HepG2 (cell line): ENCODE data around the gene ZBTB45. TPM values are rescaled to one million over a fixed set of nuclear protein-coding genes. Genes with fewer than 3 reads are reported as not detected.
A peak's percentile ranks its signal among the peaks of the same experiment; 100 is the strongest.

Source experiments
- ATAC-seq: fragments of 200-7000 bp; cut with Tn5 transposase; 3 replicates; pipeline ENCODE4 v1.9.1; 2020; ENCODE audit warnings: mild to moderate bottlenecking, moderate library complexity
- BruUV-seq: library from RNA; stranded (reverse); fragments of 400-500 nt; replicated peaks from 2 replicates; lab custom pipeline; 2021; lab: Mats Ljungman, UMichigan
- CTCF ChIA-PET: fragments of 300-600 bp; formaldehyde crosslinking; extraction: SDS; loops from one replicate; lab custom pipeline; 2021; ENCODE audit warnings: low total read pairs, inconsistent platforms, low intra/inter-chr PET ratio; lab: Yijun Ruan, JAX
- POLR2A ChIA-PET: fragments of 350-600 bp; sonication (Branson Sonifier 250); formaldehyde crosslinking; loops from one replicate; lab custom pipeline; 2020; ENCODE audit warnings: antibody characterized with exemption, inconsistent platforms; lab: Yijun Ruan, JAX
- DNase-seq: peaks from one replicate; pipeline ENCODE4 v3.0.0-alpha.2; 2015; ENCODE audit warnings: low spot score
- FAIRE-seq: peaks from 3 replicates; lab custom pipeline; 2011; peaks lifted over from hg19 to GRCh38; lab: Jason Lieb, UNC
- H2AFZ ChIP-seq: one replicate; pipeline ENCODE4 v1.6.1; 2011; ENCODE audit warnings: low read length, inconsistent platforms
- H3K27ac ChIP-seq: fragments of 300-600 bp; 3 replicates; pipeline ENCODE4 v1.8.0; 2011; ENCODE audit warnings: mixed run types, mild to moderate bottlenecking, mixed read lengths, low read length, inconsistent platforms; ENCODE audit not compliant: insufficient read depth; ENCODE audit errors: extremely low read length
- H3K27me3 ChIP-seq, 2 experiments: fragments of 200-600 bp in 1 of 2; 2 replicates in 1 of 2; 3 replicates in 1 of 2; pipeline versions ENCODE4 v1.6.0 to v1.8.0; 2011; ENCODE audit warnings: low read length in 2 of 2, mild to moderate bottlenecking in 2 of 2, moderate library complexity in 2 of 2, inconsistent platforms in 1 of 2; ENCODE audit not compliant: insufficient read depth in 2 of 2, control insufficient read depth in 1 of 2
- H3K36me3 ChIP-seq, 2 experiments: fragments of 200-600 bp in 1 of 2; replicated peaks in 1 of 2; 2 replicates in 1 of 2; 3 replicates in 1 of 2; pipeline versions ENCODE4 v1.5.1 to v1.8.0; 2011; ENCODE audit warnings: low read length in 2 of 2, inconsistent platforms in 1 of 2; ENCODE audit not compliant: insufficient read depth in 2 of 2, control insufficient read depth in 1 of 2
- H3K4me1 ChIP-seq: 2 replicates; pipeline ENCODE4 v1.5.1; 2012; ENCODE audit warnings: low read length, inconsistent platforms; ENCODE audit not compliant: insufficient read depth
- H3K4me2 ChIP-seq: 2 replicates; pipeline ENCODE4 v1.6.0; 2011; ENCODE audit warnings: low read depth, low read length, inconsistent platforms
- H3K4me3 ChIP-seq, 3 experiments: fragments of 200-600 bp in 1 of 3; sonication (generic), shearing (Covaris generic) in 1 of 3; replicated peaks in 1 of 3; 2 replicates each; pipeline ENCODE4 v1.5.1; 2011 to 2016; ENCODE audit warnings: low read length in 3 of 3, inconsistent platforms in 2 of 3, low read depth in 2 of 3, mild to moderate bottlenecking in 2 of 3, control low read depth in 1 of 3, mixed read lengths in 1 of 3; ENCODE audit not compliant: insufficient read depth in 1 of 3
- H3K79me2 ChIP-seq: one replicate; pipeline ENCODE4 v1.6.1; 2011; ENCODE audit warnings: low read length, inconsistent platforms; ENCODE audit not compliant: insufficient read depth
- H3K9ac ChIP-seq: 2 replicates; pipeline ENCODE4 v1.6.0; 2011; ENCODE audit warnings: mild to moderate bottlenecking, low read depth, low read length, inconsistent platforms; ENCODE audit not compliant: insufficient read depth
- H3K9me3 ChIP-seq: 2 replicates; pipeline ENCODE4 v1.5.1; 2012; ENCODE audit warnings: mild to moderate bottlenecking, low read length
- H4K20me1 ChIP-seq: 2 replicates; pipeline ENCODE4 v1.6.0; 2011; ENCODE audit warnings: inconsistent platforms, mild to moderate bottlenecking, low read length, moderate library complexity; ENCODE audit not compliant: insufficient read depth
- HCFC1 ChIP-seq: fragments of 150-350 bp; IDR thresholded peaks from 2 replicates; pipeline ENCODE4 v1.6.1; 2014; ENCODE audit warnings: low read depth, low read length
- HNF4G ChIP-seq, 2 experiments: sonication (generic) in 1 of 2; formaldehyde crosslinking in 1 of 2; IDR thresholded peaks; 2 replicates each; pipeline versions ENCODE4 v1.4.0 to v1.6.1; 2011 to 2020; ENCODE audit warnings: borderline replicate concordance in 2 of 2, low read depth in 2 of 2, mild to moderate bottlenecking in 2 of 2, low read length in 1 of 2, missing genetic modification reagents in 1 of 2, moderate library complexity in 1 of 2
- LRRFIP1 ChIP-seq: sonication (generic); formaldehyde crosslinking; conservative IDR thresholded peaks from 2 replicates; pipeline ENCODE4 v1.4.0; 2020; ENCODE audit warnings: missing genetic modification reagents
- MLLT10 ChIP-seq: sonication (generic); formaldehyde crosslinking; IDR thresholded peaks from 2 replicates; pipeline ENCODE4 v1.4.0; 2020; ENCODE audit warnings: missing genetic modification reagents
- NFYC ChIP-seq: IDR thresholded peaks from 2 replicates; pipeline ENCODE4 v1.6.1; 2016; ENCODE audit warnings: missing genetic modification reagents, missing compliant biosample characterization
- NR0B2 ChIP-seq: sonication (generic); formaldehyde crosslinking; IDR thresholded peaks from 2 replicates; pipeline ENCODE4 v1.4.0; 2020; ENCODE audit warnings: mild to moderate bottlenecking, missing genetic modification reagents
- NR2C2 ChIP-seq: sonication (generic); formaldehyde crosslinking; IDR thresholded peaks from 2 replicates; pipeline ENCODE4 v1.4.0; 2020; ENCODE audit warnings: missing genetic modification reagents, mild to moderate bottlenecking, moderate library complexity, borderline replicate concordance
- NR2F1 ChIP-seq, 2 experiments: fragments of 450-650 bp in 1 of 2; formaldehyde crosslinking in 1 of 2; IDR thresholded peaks; 2 replicates each; pipeline versions ENCODE4 v1.5.0 to v1.6.1; 2016 to 2020; ENCODE audit warnings: mild to moderate bottlenecking in 1 of 2, missing compliant biosample characterization in 1 of 2, missing genetic modification reagents in 1 of 2, moderate library complexity in 1 of 2
- NR2F2 ChIP-seq: IDR thresholded peaks from 2 replicates; pipeline ENCODE4 v1.6.1; 2012; ENCODE audit warnings: low read depth, inconsistent platforms, borderline replicate concordance
- NR2F6 ChIP-seq, 2 experiments: IDR thresholded peaks; 2 replicates each; pipeline ENCODE4 v1.6.1; 2016; ENCODE audit warnings: antibody characterized with exemption in 1 of 2, mild to moderate bottlenecking in 1 of 2
- ONECUT2 ChIP-seq: sonication (generic); formaldehyde crosslinking; IDR thresholded peaks from 2 replicates; pipeline ENCODE4 v1.4.0; 2020; ENCODE audit warnings: missing genetic modification reagents
- PBX2 ChIP-seq: IDR thresholded peaks from 2 replicates; pipeline ENCODE4 v1.6.1; 2016; ENCODE audit warnings: control low read depth
- ZBTB42 ChIP-seq: sonication (generic); formaldehyde crosslinking; IDR thresholded peaks from 2 replicates; pipeline ENCODE4 v1.5.0; 2020; ENCODE audit warnings: mild to moderate bottlenecking, missing genetic modification reagents
- ZNF34 ChIP-seq: sonication (generic); formaldehyde crosslinking; IDR thresholded peaks from 2 replicates; pipeline ENCODE4 v1.4.0; 2020; ENCODE audit warnings: mild to moderate bottlenecking, missing genetic modification reagents, borderline replicate concordance
- ZNF441 ChIP-seq: sonication (generic); formaldehyde crosslinking; IDR thresholded peaks from 2 replicates; pipeline ENCODE4 v1.7.0; 2021; ENCODE audit warnings: missing genetic modification reagents, borderline replicate concordance
- ZNF703 ChIP-seq: sonication (generic); formaldehyde crosslinking; IDR thresholded peaks from 2 replicates; pipeline ENCODE4 v1.5.1; 2020; ENCODE audit warnings: missing genetic modification reagents, mild to moderate bottlenecking, moderate library complexity, borderline replicate concordance
- WGBS: methylation state at CpG from one replicate; pipeline ENCODE4 v1.1.6; 2017; ENCODE audit warnings: low lambda C conversion rate; 5-methylcytosine and 5-hydroxymethylcytosine counted together
- in situ Hi-C: cut with HindIII; loops from 2 replicates; pipeline ENCODE4 v1.10.0; 2017; ENCODE audit warnings: low pct_unique_long_range_greater_than_20kb; ENCODE audit not compliant: extremely low pct_ligation_motif_present
- intact Hi-C: fragments of 100-400 bp; cut with micrococcal nuclease; formaldehyde crosslinking; loops from one replicate; pipeline ENCODE4 v1.10.0; 2022; ENCODE audit not compliant: unreplicated experiment
- polyA plus RNA-seq, 8 experiments: library from polyadenylated mRNA; depleted of rRNA in 3 of 8; stranded (reverse) in 7 of 8; unstranded in 1 of 8; fragments of >200 nt; fragmentation: Illumina TruSeq in 4 of 8; extraction: Trizol in 4 of 8; gene quantifications; 2 replicates each; pipeline versions ENCODE4 v1.2.1 to v1.2.3, GENCODE V29; 2011 to 2016; ENCODE audit warnings: low read depth in 4 of 8, missing spikeins in 1 of 8, mixed read lengths in 1 of 8; ENCODE audit not compliant: insufficient read depth in 1 of 8
- total RNA-seq, 5 experiments: library from RNA; depleted of rRNA; stranded (reverse); fragments of >200 nt; fragmentation: Illumina TruSeq; extraction: Trizol; gene quantifications; 2 replicates each; pipeline ENCODE4 v1.2.3, GENCODE V29; 2016; ENCODE audit warnings: low read depth in 1 of 5

ZBTB45 gene
- total and polyA plus RNA-seq, 2 of the 13 experiments (the other 11 are each of a cell fraction or from before 2014, with no cell fraction given): 3.0 to 3.7 TPM

- TF ChIP-seq MLLT10 (CRISPR knock-in tag) (no peak), ZNF703 (CRISPR knock-in tag) (no peak), NFYC (CRISPR knock-in tag) (no peak), ZNF441 (CRISPR knock-in tag) (peak; percentile 15; the same call in 1 of the 2 replicates), LRRFIP1 (CRISPR knock-in tag) (no peak), PBX2 (CRISPR knock-in tag) (no peak)
These were observed 39.1 kb upstream of the ZBTB45 start (continued) for GRCh38 chr19:58558623-58559274.

- H3K4me1 ChIP-seq: peaks cover 40% of the 10 kb centered on the region
- H3K9me3 ChIP-seq: no peaks in the 10 kb centered on the region
- H3K9ac ChIP-seq: peak within 1 kb of the TSS; percentile 98
- in situ Hi-C loops (no loop called here), intact Hi-C loops (no loop called here)
- peaks cover 8 to 9% of the 10 kb centered on the region in 2 experiments; a peak in 4 of 5 replicates for H3K36me3 ChIP-seq
- ChIA-PET POLR2A (interaction anchor here (2.0 to 3.9 kb wide), 6 partner anchors 14 to 47 kb away, joined by 8 to 42 read pairs (median 27); partner anchors contain the start of genes MZF1, SLC27A5, TRIM28 and ZBTB45), CTCF (no interaction called here)
- no peak within 1 kb of the TSS for H2AFZ ChIP-seq
- WGBS: under 1% methylated on average over 23 of the region's 62 CpGs
- H3K79me2 ChIP-seq: peaks cover 34% of the 10 kb centered on the region
- no peak for FAIRE-seq
- peak within 1 kb of the TSS; percentile 96 for H3K27ac ChIP-seq
- ATAC-seq: no peak
- H3K4me2 ChIP-seq: peak within 1 kb of the TSS; percentile 95
- H4K20me1 ChIP-seq: no peaks in the 10 kb centered on the region
- H3K27me3 ChIP-seq: no peaks in the 10 kb centered on the region
- DNase-seq: no peak
- BruUV-seq: no TSS peak
- H3K4me3 ChIP-seq: peak within 1 kb of the TSS; percentile 81 to 84 (median 84)
- TF ChIP-seq ONECUT2 (CRISPR knock-in tag): no peak
- TF ChIP-seq ZBTB42 (CRISPR knock-in tag): no peak
- TF ChIP-seq NR2F1 (CRISPR knock-in tag; IDR thresholded peaks at IDR 0.05): peak; percentile 21 to 74; a peak in 2 of 4 replicates
- peak; percentile 5; the same call in 1 of the 2 replicates for TF ChIP-seq ZNF34 (CRISPR knock-in tag)
- TF ChIP-seq NR2F6 (IDR thresholded peaks at IDR 0.05): peak; percentile 73
- TF ChIP-seq NR2F6 (CRISPR knock-in tag; IDR thresholded peaks at IDR 0.05): peak; percentile 37; the same call in 1 of the 2 replicates
- peak; percentile 74; the same call in 1 of the 2 replicates for TF ChIP-seq HNF4G (IDR thresholded peaks at IDR 0.05; ENCODE audit: borderline replicate concordance, low read depth, low read length)
- no peak for TF ChIP-seq HNF4G (CRISPR knock-in tag; IDR thresholded peaks at IDR 0.05; ENCODE audit: borderline replicate concordance, low read depth)
- peak; percentile 67 for TF ChIP-seq NR2C2
- TF ChIP-seq HCFC1: peak; percentile 25; the same call in 1 of the 2 replicates
- TF ChIP-seq ZNF441 (CRISPR knock-in tag): 0 out of 2 replicates have a peak, but pooled peaks have one; percentile 45
- TF ChIP-seq NR0B2 (CRISPR knock-in tag): no peak
- TF ChIP-seq NR2F2: peak; percentile 41; the same call in 1 of the 2 replicates
These were observed 38.5 kb upstream of the ZBTB45 start, which contains the start of gene UBE2M for GRCh38 chr19:58558066-58558622. TSS of gene UBE2M (minus strand) at chr19:58558611. CDS start at chr19:58558381, 230 bp downstream.
